ENCODE data around the gene RHAG. TPM values are rescaled to one million over a fixed set of nuclear protein-coding genes. Genes with fewer than 3 reads are reported as not detected.

RHAG gene
- total and polyA plus RNA-seq, 4 donors = not detected

- no peaks in the 10 kb centered on the region for H3K4me1 ChIP-seq (ENCODE audit: control insufficient read depth in 1 of 2, insufficient read depth in 2 of 2, low read length in 2 of 2)
- H3K27me3 ChIP-seq (ENCODE audit: control insufficient read depth in 1 of 2, insufficient read depth in 2 of 2, low read length in 1 of 2) = no peaks in the 10 kb centered on the region
- no peak overlapping the region for H3K4me3 ChIP-seq (ENCODE audit: low read length in 2 of 2)
- ATAC-seq (ENCODE audit: low FRiP score) (no peak), DNase-seq (no peak)
- no peaks in the 10 kb centered on the region for H3K9me3 ChIP-seq (ENCODE audit: control insufficient read depth, low read length)
- H3K36me3 ChIP-seq (ENCODE audit: control insufficient read depth in 1 of 2, insufficient read depth in 2 of 2, low read length in 1 of 2) = no peaks in the 10 kb centered on the region
- intact Hi-C loops (cut with DNase I) = no loop called here
- no peak overlapping the region for H3K27ac ChIP-seq (ENCODE audit: low read depth in 1 of 2, low read length in 2 of 2)
- WGBS, 2 donors = 88 to 89% methylated on average over 3 of the region's 3 CpGs
Observed at GRCh38 chr6:49646130-49646824, 9.6 kb upstream of the RHAG start.

- no peaks in the 10 kb centered on the region for H3K27me3 ChIP-seq (ENCODE audit: control insufficient read depth in 1 of 2, insufficient read depth in 2 of 2, low read length in 1 of 2)
- H3K36me3 ChIP-seq (ENCODE audit: control insufficient read depth in 1 of 2, insufficient read depth in 2 of 2, low read length in 1 of 2) = no peaks in the 10 kb centered on the region
- 69 to 73% methylated on average over 3 of the region's 3 CpGs for WGBS, 2 donors
- DNase-seq (no peak), ATAC-seq (ENCODE audit: low FRiP score) (no peak)
- H3K4me3 ChIP-seq (ENCODE audit: low read length in 2 of 2) = no peak overlapping the region
- intact Hi-C loops (cut with DNase I) = no loop called here
- H3K4me1 ChIP-seq (ENCODE audit: control insufficient read depth in 1 of 2, insufficient read depth in 2 of 2, low read length in 2 of 2) = no peaks in the 10 kb centered on the region
- no peaks in the 10 kb centered on the region for H3K9me3 ChIP-seq (ENCODE audit: control insufficient read depth, low read length)
- no peak overlapping the region for H3K27ac ChIP-seq (ENCODE audit: low read depth in 1 of 2, low read length in 2 of 2)
Observed at GRCh38 chr6:49645139-49645538, 8.5 kb upstream of the RHAG start.

- Histone ChIP-seq H3K9me3 (ENCODE audit: control insufficient read depth, low read length) (no peaks in the 10 kb centered on the region), H3K27ac (ENCODE audit: low read depth in 1 of 2, low read length in 2 of 2) (no peak overlapping the region), H3K27me3 (ENCODE audit: control insufficient read depth in 1 of 2, insufficient read depth in 2 of 2, low read length in 1 of 2) (no peaks in the 10 kb centered on the region), H3K4me3 (ENCODE audit: low read length in 2 of 2) (no peak overlapping the region), H3K4me1 (ENCODE audit: control insufficient read depth in 1 of 2, insufficient read depth in 2 of 2, low read length in 2 of 2) (no peaks in the 10 kb centered on the region), H3K36me3 (ENCODE audit: control insufficient read depth in 1 of 2, insufficient read depth in 2 of 2, low read length in 1 of 2) (no peaks in the 10 kb centered on the region)
- 58 to 61% methylated on average over 5 of the region's 5 CpGs for WGBS, 2 donors
- ATAC-seq (ENCODE audit: low FRiP score) (no peak), DNase-seq (no peak)
- intact Hi-C loops (cut with DNase I) = no loop called here
Observed at GRCh38 chr6:49639177-49639817, 2.7 kb upstream of the RHAG start.

- Histone ChIP-seq H3K9me3 (ENCODE audit: control insufficient read depth, low read length) (no peaks in the 10 kb centered on the region), H3K27ac (ENCODE audit: low read depth in 1 of 2, low read length in 2 of 2) (no peak overlapping the region), H3K36me3 (ENCODE audit: control insufficient read depth in 1 of 2, insufficient read depth in 2 of 2, low read length in 1 of 2) (no peaks in the 10 kb centered on the region), H3K4me3 (ENCODE audit: low read length in 2 of 2) (no peak overlapping the region), H3K4me1 (ENCODE audit: control insufficient read depth in 1 of 2, insufficient read depth in 2 of 2, low read length in 2 of 2) (no peaks in the 10 kb centered on the region), H3K27me3 (ENCODE audit: control insufficient read depth in 1 of 2, insufficient read depth in 2 of 2, low read length in 1 of 2) (no peaks in the 10 kb centered on the region)
- intact Hi-C loops (cut with DNase I) = no loop called here
- WGBS, 2 donors = 54 to 67% methylated on average over 3 of the region's 3 CpGs
- ATAC-seq (ENCODE audit: low FRiP score) (no peak), DNase-seq (no peak)
Observed at GRCh38 chr6:49637350-49637731, 702 bp upstream of the RHAG start.

GRCh38 chr6:49635978-49636712, 494 bp downstream of the RHAG start:
- Histone ChIP-seq H3K9me3 (ENCODE audit: control insufficient read depth, low read length) (no peaks in the 10 kb centered on the region), H3K27ac (ENCODE audit: low read depth in 1 of 2, low read length in 2 of 2) (no peak overlapping the region), H3K4me3 (ENCODE audit: low read length in 2 of 2) (no peak overlapping the region), H3K36me3 (ENCODE audit: control insufficient read depth in 1 of 2, insufficient read depth in 2 of 2, low read length in 1 of 2) (no peaks in the 10 kb centered on the region), H3K4me1 (ENCODE audit: control insufficient read depth in 1 of 2, insufficient read depth in 2 of 2, low read length in 2 of 2) (no peaks in the 10 kb centered on the region), H3K27me3 (ENCODE audit: control insufficient read depth in 1 of 2, insufficient read depth in 2 of 2, low read length in 1 of 2) (no peaks in the 10 kb centered on the region)
- DNase-seq (no peak), ATAC-seq (ENCODE audit: low FRiP score) (no peak)
- WGBS, 2 donors = 79 to 82% methylated on average over 5 of the region's 5 CpGs
- intact Hi-C loops (cut with DNase I) = no loop called here

GRCh38 chr6:49635480-49635879, 1.2 kb downstream of the RHAG start:
- no peak overlapping the region for H3K4me3 ChIP-seq (ENCODE audit: low read length in 2 of 2)
- H3K27me3 ChIP-seq (ENCODE audit: control insufficient read depth in 1 of 2, insufficient read depth in 2 of 2, low read length in 1 of 2) = no peaks in the 10 kb centered on the region
- DNase-seq (no peak), ATAC-seq (ENCODE audit: low FRiP score) (no peak)
- intact Hi-C loops (cut with DNase I) = no loop called here
- H3K9me3 ChIP-seq (ENCODE audit: control insufficient read depth, low read length) = no peaks in the 10 kb centered on the region
- no peaks in the 10 kb centered on the region for H3K36me3 ChIP-seq (ENCODE audit: control insufficient read depth in 1 of 2, insufficient read depth in 2 of 2, low read length in 1 of 2)
- H3K4me1 ChIP-seq (ENCODE audit: control insufficient read depth in 1 of 2, insufficient read depth in 2 of 2, low read length in 2 of 2) = no peaks in the 10 kb centered on the region
- no peak overlapping the region for H3K27ac ChIP-seq (ENCODE audit: low read depth in 1 of 2, low read length in 2 of 2)

- Histone ChIP-seq H3K36me3 (ENCODE audit: control insufficient read depth in 1 of 2, insufficient read depth in 2 of 2, low read length in 1 of 2) (no peaks in the 10 kb centered on the region), H3K4me1 (ENCODE audit: control insufficient read depth in 1 of 2, insufficient read depth in 2 of 2, low read length in 2 of 2) (no peaks in the 10 kb centered on the region), H3K27ac (ENCODE audit: low read depth in 1 of 2, low read length in 2 of 2) (no peak overlapping the region), H3K4me3 (ENCODE audit: low read length in 2 of 2) (no peak overlapping the region), H3K27me3 (ENCODE audit: control insufficient read depth in 1 of 2, insufficient read depth in 2 of 2, low read length in 1 of 2) (no peaks in the 10 kb centered on the region), H3K9me3 (ENCODE audit: control insufficient read depth, low read length) (no peaks in the 10 kb centered on the region)
- DNase-seq (no peak), ATAC-seq (ENCODE audit: low FRiP score) (no peak)
- intact Hi-C loops (cut with DNase I) = no loop called here
- WGBS, 2 donors = 73 to 74% methylated on average over 3 of the region's 3 CpGs
Observed at GRCh38 chr6:49634836-49635218, 1.8 kb downstream of the RHAG start.

- Histone ChIP-seq H3K27me3 (ENCODE audit: control insufficient read depth in 1 of 2, insufficient read depth in 2 of 2, low read length in 1 of 2) (no peaks in the 10 kb centered on the region), H3K9me3 (ENCODE audit: control insufficient read depth, low read length) (no peaks in the 10 kb centered on the region), H3K4me1 (ENCODE audit: control insufficient read depth in 1 of 2, insufficient read depth in 2 of 2, low read length in 2 of 2) (no peaks in the 10 kb centered on the region), H3K27ac (ENCODE audit: low read depth in 1 of 2, low read length in 2 of 2) (no peak overlapping the region), H3K4me3 (ENCODE audit: low read length in 2 of 2) (no peak overlapping the region), H3K36me3 (ENCODE audit: control insufficient read depth in 1 of 2, insufficient read depth in 2 of 2, low read length in 1 of 2) (no peaks in the 10 kb centered on the region)
- intact Hi-C loops (cut with DNase I) = no loop called here
- 78 to 80% methylated on average over 6 of the region's 6 CpGs for WGBS, 2 donors
- DNase-seq (no peak), ATAC-seq (ENCODE audit: low FRiP score) (no peak)
Observed at GRCh38 chr6:49634092-49634835, 2.4 kb downstream of the RHAG start.

Data from aorta (tissue), 5 donors.